Activated T-cell treated with anti-CD3 and anti-CD28 coated beads for 1 hour (primary cell): ENCODE measurements around the gene PTGDS.

Source experiments
- DNase-seq: peaks from one replicate; pipeline ENCODE4 v3.0.0-alpha.2; 2020; ENCODE audit warnings: low read depth

PTGDS gene

GRCh38 chr9:136957901-136958300 lies 19.4 kb upstream of the PTGDS start:
- DNase-seq, result no peak

- no peak for DNase-seq
Measured at GRCh38 chr9:136958473-136958872, 18.8 kb upstream of the PTGDS start.

- DNase-seq, result no peak
Measured at GRCh38 chr9:136958898-136959850, 18.1 kb upstream of the PTGDS start.

- no peak for DNase-seq
Measured at GRCh38 chr9:136960212-136960937, 16.9 kb upstream of the PTGDS start.

- DNase-seq, result no peak
Measured at GRCh38 chr9:136960938-136961275, 16.4 kb upstream of the PTGDS start.

GRCh38 chr9:136961279-136962065 lies 15.8 kb upstream of the PTGDS start:
- DNase-seq, result no peak

- DNase-seq, result no peak
Measured at GRCh38 chr9:136962163-136962562, 15.1 kb upstream of the PTGDS start.

- no peak for DNase-seq
Measured at GRCh38 chr9:136962701-136963248, 14.5 kb upstream of the PTGDS start.

GRCh38 chr9:136963341-136963740 lies 14.0 kb upstream of the PTGDS start:
- DNase-seq, result no peak

GRCh38 chr9:136963751-136964150 lies 13.6 kb upstream of the PTGDS start:
- DNase-seq, result no peak

- DNase-seq, result no peak
Measured at GRCh38 chr9:136964171-136964689, 13.1 kb upstream of the PTGDS start.

GRCh38 chr9:136964833-136965422 lies 12.4 kb upstream of the PTGDS start:
- DNase-seq, result no peak

GRCh38 chr9:136965771-136966484 lies 11.4 kb upstream of the PTGDS start:
- DNase-seq, result no peak

- no peak for DNase-seq
Measured at GRCh38 chr9:136968333-136969127, 8.8 kb upstream of the PTGDS start.

GRCh38 chr9:136969150-136969549 lies 8.2 kb upstream of the PTGDS start:
- no peak for DNase-seq

- DNase-seq, result no peak
Measured at GRCh38 chr9:136969774-136970173, 7.5 kb upstream of the PTGDS start.

GRCh38 chr9:136970361-136970760 lies 6.9 kb upstream of the PTGDS start:
- DNase-seq, result no peak

- DNase-seq, result no peak
Measured at GRCh38 chr9:136971746-136972145, 5.6 kb upstream of the PTGDS start.

GRCh38 chr9:136972335-136972734 lies 5.0 kb upstream of the PTGDS start:
- DNase-seq, result no peak

- DNase-seq, result no peak
Measured at GRCh38 chr9:136972743-136973142, 4.6 kb upstream of the PTGDS start.
